ENCODE data around the gene CASK.

GRCh38 chrX:41672643-41673042 lies 250.7 kb downstream of the CASK start:
- TF ChIP-seq POLR2A (IDR thresholded peaks at IDR 0.05) (no peak), POLR2AphosphoS5 (IDR thresholded peaks at IDR 0.05) (no peak), EP300 (IDR thresholded peaks at IDR 0.05) (no peak)
- TF ChIP-seq, protein P1, sequence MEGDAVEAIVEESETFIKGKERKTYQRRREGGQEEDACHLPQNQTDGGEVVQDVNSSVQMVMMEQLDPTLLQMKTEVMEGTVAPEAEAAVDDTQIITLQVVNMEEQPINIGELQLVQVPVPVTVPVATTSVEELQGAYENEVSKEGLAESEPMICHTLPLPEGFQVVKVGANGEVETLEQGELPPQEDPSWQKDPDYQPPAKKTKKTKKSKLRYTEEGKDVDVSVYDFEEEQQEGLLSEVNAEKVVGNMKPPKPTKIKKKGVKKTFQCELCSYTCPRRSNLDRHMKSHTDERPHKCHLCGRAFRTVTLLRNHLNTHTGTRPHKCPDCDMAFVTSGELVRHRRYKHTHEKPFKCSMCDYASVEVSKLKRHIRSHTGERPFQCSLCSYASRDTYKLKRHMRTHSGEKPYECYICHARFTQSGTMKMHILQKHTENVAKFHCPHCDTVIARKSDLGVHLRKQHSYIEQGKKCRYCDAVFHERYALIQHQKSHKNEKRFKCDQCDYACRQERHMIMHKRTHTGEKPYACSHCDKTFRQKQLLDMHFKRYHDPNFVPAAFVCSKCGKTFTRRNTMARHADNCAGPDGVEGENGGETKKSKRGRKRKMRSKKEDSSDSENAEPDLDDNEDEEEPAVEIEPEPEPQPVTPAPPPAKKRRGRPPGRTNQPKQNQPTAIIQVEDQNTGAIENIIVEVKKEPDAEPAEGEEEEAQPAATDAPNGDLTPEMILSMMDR (IDR thresholded peaks at IDR 0.05), result no peak

Measured in upper lobe of left lung (tissue), 4 donors.